Uterus (tissue), 2 donors: Measurements from ENCODE around the gene AUTS2.

ENCODE experiments used
- CTCF ChIP-seq, 4 experiments: fragments of 200-600 bp in 2 of 4; fragments of 450-650 bp in 2 of 4; sonication (generic) in 2 of 4; IDR thresholded peaks; one replicate each; pipeline ENCODE4 v1.5.1; 2016 to 2019; ENCODE audit warnings: antibody characterized with exemption in 4 of 4, mild to moderate bottlenecking in 2 of 4, moderate library complexity in 1 of 4
- POLR2A ChIP-seq, 2 donors: fragments of 450-650 bp; IDR thresholded peaks; one replicate each; pipeline ENCODE4 v1.6.1; 2016; ENCODE audit warnings: antibody characterized with exemption in 2 of 2, mild to moderate bottlenecking in 1 of 2, moderate library complexity in 1 of 2

DNA sequence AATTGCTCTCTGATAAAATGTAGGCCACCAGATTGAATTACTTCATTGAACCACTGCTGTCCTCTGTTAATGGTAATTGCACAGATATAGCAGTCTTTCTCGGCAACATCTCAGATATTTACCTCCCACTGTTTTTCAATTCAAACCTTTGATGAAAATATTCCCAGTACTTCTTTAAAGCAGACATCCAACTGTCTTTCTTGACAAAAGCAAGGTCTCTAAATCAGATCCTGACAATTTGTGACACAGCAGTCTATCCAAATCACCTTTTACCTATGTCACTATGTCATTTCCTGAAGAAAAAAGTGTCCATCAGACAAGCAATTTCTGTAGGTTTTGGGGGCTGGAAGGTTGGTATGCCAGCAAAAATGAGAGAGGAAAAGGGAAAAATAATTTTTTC is 555.7 kb downstream of the AUTS2 start:
- TF ChIP-seq CTCF (IDR thresholded peaks at IDR 0.05) (no peak), POLR2A (IDR thresholded peaks at IDR 0.05) (no peak)
